Activated CD4-positive, alpha-beta T cell treated with anti-CD3 and anti-CD28 coated beads for 36 hours (primary cell): ENCODE measurements around the gene DNER. TPM values are rescaled to one million over a fixed set of nuclear protein-coding genes. Genes with fewer than 3 reads are reported as not detected.
"Not testable (repeated sequence)": the region's sequence is repeated elsewhere in the genome, so short reads cannot be mapped to it uniquely, and the experiment has no call there.

Source experiments
- ATAC-seq: fragments of 200-7000 bp; cut with Tn5 transposase; one replicate; pipeline ENCODE4 v1.10.0; 2021; ENCODE audit warnings: mild to moderate bottlenecking, moderate library complexity
- CTCF ChIA-PET: fragments of 350-600 bp; sonication (Branson Sonifier 250); formaldehyde crosslinking; loops from one replicate; lab custom pipeline; 2021; ENCODE audit warnings: antibody characterized with exemption; lab: Charles Lee
- POLR2A ChIA-PET: fragments of 350-600 bp; sonication (Branson Sonifier 250); formaldehyde crosslinking; loops from one replicate; lab custom pipeline; 2021; ENCODE audit warnings: antibody characterized with exemption, inconsistent platforms; lab: Charles Lee
- DNase-seq: peaks from one replicate; pipeline ENCODE4 v3.0.0-alpha.2; 2020
- H3K27ac Mint-ChIP-seq: one replicate; pipeline ENCODE4 v1.8.0; 2021; ENCODE audit warnings: mixed read lengths
- H3K27me3 Mint-ChIP-seq: one replicate; pipeline ENCODE4 v1.8.0; 2021; ENCODE audit warnings: mixed read lengths
- H3K36me3 Mint-ChIP-seq: one replicate; pipeline ENCODE4 v1.8.0; 2021; ENCODE audit warnings: low read depth, mixed read lengths
- H3K4me1 Mint-ChIP-seq: one replicate; pipeline ENCODE4 v1.8.0; 2021; ENCODE audit warnings: mixed read lengths
- H3K4me3 Mint-ChIP-seq: one replicate; pipeline ENCODE4 v1.8.0; 2021; ENCODE audit warnings: mild to moderate bottlenecking, moderate library complexity, mixed read lengths
- H3K9me3 Mint-ChIP-seq: one replicate; pipeline ENCODE4 v1.8.0; 2021; ENCODE audit warnings: low read depth, mixed read lengths
- intact Hi-C, 2 experiments: fragments of 100-400 bp; cut with DNase I in 1 of 2; cut with micrococcal nuclease in 1 of 2; formaldehyde crosslinking; loops; one replicate each; pipeline versions ENCODE4 v1.14.2 to v1.15.1; 2022 to 2024; cut with DNase I, micrococcal nuclease
- total RNA-seq, 2 experiments: library from RNA; stranded (reverse); gene quantifications; one replicate each; pipeline ENCODE4 v1.2.3, GENCODE V29; 2021

The DNER gene
- total RNA-seq, 2 experiments from 2014 or later = not detected

GRCh38 chr2:229340086-229340760 is 374.1 kb downstream of the DNER start:
- CTCF ChIA-PET = no interaction called here
- DNase-seq (no peak), ATAC-seq (no peak)
- H3K4me3 Mint-ChIP-seq = no peak overlapping the region
- POLR2A ChIA-PET = interaction anchor here (0.6 kb wide), 1 partner anchor 18 kb away, joined by 3 read pairs; no protein-coding TSS in a partner anchor
- no peaks in the 10 kb centered on the region for H3K36me3 Mint-ChIP-seq
- H3K27ac Mint-ChIP-seq = no peak overlapping the region
- H3K4me1 Mint-ChIP-seq = no peaks in the 10 kb centered on the region
- no peaks in the 10 kb centered on the region for H3K27me3 Mint-ChIP-seq
- intact Hi-C loops = loop anchor here in 1 of 2 experiments (10.0 kb wide), 1 partner anchor 375 kb away; the partner anchor contains the start of gene DNER
- no peaks in the 10 kb centered on the region for H3K9me3 Mint-ChIP-seq

- Mint-ChIP-seq H3K9me3 (no peaks in the 10 kb centered on the region), H3K36me3 (no peaks in the 10 kb centered on the region), H3K4me1 (no peaks in the 10 kb centered on the region), H3K27me3 (no peaks in the 10 kb centered on the region), H3K27ac (no peak overlapping the region), H3K4me3 (no peak overlapping the region)
- POLR2A ChIA-PET = interaction anchor here (0.6 kb wide), 1 partner anchor 19 kb away, joined by 3 read pairs; no protein-coding TSS in a partner anchor
- CTCF ChIA-PET = no interaction called here
- no peak for ATAC-seq
- DNase-seq = no peak
- intact Hi-C loops = loop anchor here in 1 of 2 experiments (10.0 kb wide), 1 partner anchor 375 kb away; the partner anchor contains the start of gene DNER
Measured at GRCh38 chr2:229339618-229340017, 374.7 kb downstream of the DNER start.

- DNase-seq, H3K27me3 Mint-ChIP-seq, intact Hi-C loops, H3K9me3 Mint-ChIP-seq, CTCF ChIA-PET, ATAC-seq, H3K36me3 Mint-ChIP-seq, H3K27ac Mint-ChIP-seq, H3K4me3 Mint-ChIP-seq, H3K4me1 Mint-ChIP-seq, POLR2A ChIA-PET: not testable (repeated sequence)
Measured at GRCh38 chr2:229339171-229339570, 375.2 kb downstream of the DNER start.

- POLR2A ChIA-PET = no interaction called here
- H3K36me3 Mint-ChIP-seq = no peaks in the 10 kb centered on the region
Measured at GRCh38 chr2:229335877-229336346, 378.4 kb downstream of the DNER start.

GRCh38 chr2:229335330-229335729 is 379.0 kb downstream of the DNER start:
- DNase-seq (no peak), ATAC-seq (no peak)
- intact Hi-C loops = no loop called here
- ChIA-PET POLR2A (no interaction called here), CTCF (interaction anchor here (0.8 kb wide), 1 partner anchor 26 kb away, joined by 3 read pairs; no protein-coding TSS in a partner anchor)
- no peaks in the 10 kb centered on the region for H3K27me3 Mint-ChIP-seq
- no peak overlapping the region for H3K27ac Mint-ChIP-seq
- H3K4me1 Mint-ChIP-seq = no peaks in the 10 kb centered on the region
- H3K36me3 Mint-ChIP-seq = no peaks in the 10 kb centered on the region
- no peak overlapping the region for H3K4me3 Mint-ChIP-seq
- no peaks in the 10 kb centered on the region for H3K9me3 Mint-ChIP-seq

More at GRCh38 chr2:229335877-229336346, 378.4 kb downstream of the DNER start:
- no peaks in the 10 kb centered on the region for H3K27me3 Mint-ChIP-seq
- H3K4me3 Mint-ChIP-seq = no peak overlapping the region
- CTCF ChIA-PET = no interaction called here
- no peaks in the 10 kb centered on the region for H3K4me1 Mint-ChIP-seq
- no peak for DNase-seq
- H3K9me3 Mint-ChIP-seq = no peaks in the 10 kb centered on the region
- ATAC-seq = no peak
- intact Hi-C loops = no loop called here
- no peak overlapping the region for H3K27ac Mint-ChIP-seq

- H3K4me1 Mint-ChIP-seq = no peaks in the 10 kb centered on the region
- H3K36me3 Mint-ChIP-seq = no peaks in the 10 kb centered on the region
- intact Hi-C loops = no loop called here
- no peaks in the 10 kb centered on the region for H3K27me3 Mint-ChIP-seq
- ChIA-PET POLR2A (no interaction called here), CTCF (no interaction called here)
- DNase-seq (no peak), ATAC-seq (no peak)
- no peak overlapping the region for H3K27ac Mint-ChIP-seq
- no peak overlapping the region for H3K4me3 Mint-ChIP-seq
- H3K9me3 Mint-ChIP-seq = no peaks in the 10 kb centered on the region
Measured at GRCh38 chr2:229330952-229331351, 383.4 kb downstream of the DNER start.

GRCh38 chr2:229319558-229319957 is 394.8 kb downstream of the DNER start:
- ChIA-PET POLR2A (no interaction called here), CTCF (no interaction called here)
- H3K4me1 Mint-ChIP-seq = no peaks in the 10 kb centered on the region
- intact Hi-C loops = no loop called here
- peaks cover 4% of the 10 kb centered on the region for H3K9me3 Mint-ChIP-seq
- H3K27ac Mint-ChIP-seq = no peak overlapping the region
- peaks cover 6% of the 10 kb centered on the region for H3K27me3 Mint-ChIP-seq
- DNase-seq = no peak
- no peak for ATAC-seq
- H3K36me3 Mint-ChIP-seq = no peaks in the 10 kb centered on the region
- no peak overlapping the region for H3K4me3 Mint-ChIP-seq

- Mint-ChIP-seq H3K4me3 (no peak overlapping the region), H3K36me3 (no peaks in the 10 kb centered on the region), H3K27me3 (no peaks in the 10 kb centered on the region), H3K27ac (no peak overlapping the region), H3K9me3 (no peaks in the 10 kb centered on the region), H3K4me1 (no peaks in the 10 kb centered on the region)
- POLR2A ChIA-PET = no interaction called here
- DNase-seq (no peak), ATAC-seq (no peak)
- CTCF ChIA-PET = no interaction called here
- intact Hi-C loops = no loop called here
Measured at GRCh38 chr2:229314117-229314516, 400.2 kb downstream of the DNER start.

GRCh38 chr2:229313591-229313990 is 400.8 kb downstream of the DNER start:
- intact Hi-C loops = no loop called here
- Mint-ChIP-seq H3K27me3 (no peaks in the 10 kb centered on the region), H3K27ac (no peak overlapping the region), H3K4me3 (no peak overlapping the region), H3K9me3 (no peaks in the 10 kb centered on the region), H3K4me1 (no peaks in the 10 kb centered on the region), H3K36me3 (no peaks in the 10 kb centered on the region)
- POLR2A ChIA-PET = no interaction called here
- DNase-seq (no peak), ATAC-seq (no peak)
- CTCF ChIA-PET = no interaction called here

Other genes starting within 250 kb of the DNER start
- 100 to 1,000 TPM; 231 to 382 TPM for gene TRIP12, start 207.5 kb upstream of the DNER start, total RNA-seq
- gene FBXO36, start 207.9 kb upstream of the DNER start, total RNA-seq = 1 to 10 TPM; 1.5 to 2.0 TPM